GM21717 (cell line): Measurements from ENCODE around the gene CD226.
A peak's percentile ranks its signal among the peaks of the same experiment; 100 is the strongest.
"Not testable (repeated sequence)": the region's sequence is repeated elsewhere in the genome, so short reads cannot be mapped to it uniquely, and the experiment has no call there.

Experiments used
- ATAC-seq: cut with Tn5 transposase; IDR thresholded peaks from one replicate; pipeline ENCODE4 v1.9.1; 2021; ENCODE audit warnings: mild to moderate bottlenecking, moderate library complexity; ENCODE audit not compliant: unreplicated experiment

The CD226 gene

GRCh38 chr18:69876490-69876889 is 71.2 kb downstream of the CD226 start:
- ATAC-seq: no peak

GRCh38 chr18:69874058-69874457 is 73.6 kb downstream of the CD226 start:
- no peak for ATAC-seq

GRCh38 chr18:69872661-69873060 is 75.0 kb downstream of the CD226 start:
- ATAC-seq: no peak

- no peak for ATAC-seq
Observed at GRCh38 chr18:69871363-69871762, 76.3 kb downstream of the CD226 start.

GRCh38 chr18:69870736-69871135 is 76.9 kb downstream of the CD226 start:
- ATAC-seq: no peak

GRCh38 chr18:69866212-69866611 is 81.5 kb downstream of the CD226 start:
- no peak for ATAC-seq

GRCh38 chr18:69865776-69866175 is 81.9 kb downstream of the CD226 start:
- ATAC-seq: no peak

- ATAC-seq: peak; percentile 78
Observed at GRCh38 chr18:69864802-69865201, 82.9 kb downstream of the CD226 start.

GRCh38 chr18:69858897-69859296 is 88.8 kb downstream of the CD226 start:
- ATAC-seq: no peak

- no peak for ATAC-seq
Observed at GRCh38 chr18:69854455-69854854, 93.2 kb downstream of the CD226 start.

- no peak for ATAC-seq
Observed at GRCh38 chr18:69853051-69853450, 94.6 kb downstream of the CD226 start.

- no peak for ATAC-seq
Observed at GRCh38 chr18:69845593-69846506, 101.8 kb downstream of the CD226 start.

- no peak for ATAC-seq
Observed at GRCh38 chr18:69844656-69845055, 103.0 kb downstream of the CD226 start.

GRCh38 chr18:69843015-69843414 is 104.7 kb downstream of the CD226 start:
- ATAC-seq: no peak

GRCh38 chr18:69841117-69841516 is 106.6 kb downstream of the CD226 start:
- no peak for ATAC-seq

GRCh38 chr18:69840445-69840844 is 107.2 kb downstream of the CD226 start:
- no peak for ATAC-seq

- no peak for ATAC-seq
Observed at GRCh38 chr18:69840001-69840400, 107.7 kb downstream of the CD226 start.

GRCh38 chr18:69839497-69839896 is 108.2 kb downstream of the CD226 start:
- ATAC-seq: no peak

GRCh38 chr18:69838620-69839411 is 108.9 kb downstream of the CD226 start:
- no peak for ATAC-seq

GRCh38 chr18:69838003-69838402 is 109.7 kb downstream of the CD226 start:
- no peak for ATAC-seq

GRCh38 chr18:69834980-69835379 is 112.7 kb downstream of the CD226 start:
- ATAC-seq: not testable (repeated sequence)

GRCh38 chr18:69830189-69830588 is 117.5 kb downstream of the CD226 start:
- ATAC-seq: no peak
